ENCODE results near the gene MGAT4A. TPM values are rescaled to one million over a fixed set of nuclear protein-coding genes. Genes with fewer than 3 reads are reported as not detected.

The MGAT4A gene
- total RNA-seq, 4 donors from 2014 or later: 20.4 to 59.6 (median 39.8) TPM

GRCh38 chr2:98580656-98581284, 150.2 kb downstream of the MGAT4A start:
- no peak for TF ChIP-seq POLR2A (IDR thresholded peaks at IDR 0.05)
- TF ChIP-seq, protein P1, sequence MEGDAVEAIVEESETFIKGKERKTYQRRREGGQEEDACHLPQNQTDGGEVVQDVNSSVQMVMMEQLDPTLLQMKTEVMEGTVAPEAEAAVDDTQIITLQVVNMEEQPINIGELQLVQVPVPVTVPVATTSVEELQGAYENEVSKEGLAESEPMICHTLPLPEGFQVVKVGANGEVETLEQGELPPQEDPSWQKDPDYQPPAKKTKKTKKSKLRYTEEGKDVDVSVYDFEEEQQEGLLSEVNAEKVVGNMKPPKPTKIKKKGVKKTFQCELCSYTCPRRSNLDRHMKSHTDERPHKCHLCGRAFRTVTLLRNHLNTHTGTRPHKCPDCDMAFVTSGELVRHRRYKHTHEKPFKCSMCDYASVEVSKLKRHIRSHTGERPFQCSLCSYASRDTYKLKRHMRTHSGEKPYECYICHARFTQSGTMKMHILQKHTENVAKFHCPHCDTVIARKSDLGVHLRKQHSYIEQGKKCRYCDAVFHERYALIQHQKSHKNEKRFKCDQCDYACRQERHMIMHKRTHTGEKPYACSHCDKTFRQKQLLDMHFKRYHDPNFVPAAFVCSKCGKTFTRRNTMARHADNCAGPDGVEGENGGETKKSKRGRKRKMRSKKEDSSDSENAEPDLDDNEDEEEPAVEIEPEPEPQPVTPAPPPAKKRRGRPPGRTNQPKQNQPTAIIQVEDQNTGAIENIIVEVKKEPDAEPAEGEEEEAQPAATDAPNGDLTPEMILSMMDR (IDR thresholded peaks at IDR 0.05): no peak
- DNase-seq: no peak
- intact Hi-C loops (cut with DNase I): no loop called here
- 92 to 94% methylated on average over 10 of the region's 10 CpGs for WGBS, 2 donors
- H3K9me3 ChIP-seq: no peaks in the 10 kb centered on the region
- no peaks in the 10 kb centered on the region for H3K27me3 ChIP-seq
- peaks cover 10 to 22% of the 10 kb centered on the region in 2 donors for H3K36me3 ChIP-seq
- H3K27ac ChIP-seq: no peak overlapping the region
- no peak overlapping the region for H3K4me3 ChIP-seq (replicated peaks in 1 of 3)
- no peaks in the 10 kb centered on the region for H3K4me1 ChIP-seq

- peaks cover 10 to 22% of the 10 kb centered on the region in 2 donors for H3K36me3 ChIP-seq
- H3K9me3 ChIP-seq: no peaks in the 10 kb centered on the region
- intact Hi-C loops (cut with DNase I): loop anchor here (10.0 kb wide), 1 partner anchor 165 kb away; no protein-coding TSS in a partner anchor
- TF ChIP-seq, protein P1 (IDR thresholded peaks at IDR 0.05): no peak
- no peak for TF ChIP-seq POLR2A (IDR thresholded peaks at IDR 0.05)
- 89 to 90% methylated on average over 7 of the region's 7 CpGs for whole genome bisulfite sequencing, 2 donors
- DNase-seq: no peak
- H3K4me1 ChIP-seq: no peaks in the 10 kb centered on the region
- H3K4me3 ChIP-seq (replicated peaks in 1 of 3): no peak overlapping the region
- H3K27me3 ChIP-seq: no peaks in the 10 kb centered on the region
- no peak overlapping the region for H3K27ac ChIP-seq
These were observed 151.0 kb downstream of the MGAT4A start for GRCh38 chr2:98579926-98580325.

DNA sequence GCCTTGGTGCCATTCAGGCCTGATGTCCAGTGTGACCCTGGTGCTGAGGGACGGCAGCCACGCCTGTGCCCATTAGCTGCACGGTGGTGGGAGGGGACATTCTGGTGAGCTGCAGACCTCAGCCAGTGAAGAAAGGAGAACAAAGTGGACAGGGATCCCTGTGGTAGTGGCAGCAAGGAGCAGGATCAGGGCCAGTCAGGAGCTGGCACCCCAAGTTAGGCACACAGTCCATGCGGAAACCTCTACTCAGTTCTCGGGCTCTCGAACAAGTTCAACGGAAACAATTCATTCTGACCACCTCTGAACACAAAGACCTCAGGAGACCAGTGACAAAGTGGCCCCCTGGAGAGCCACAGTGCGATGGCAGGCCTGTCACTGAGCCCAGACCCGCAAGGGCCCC, 152.7 kb downstream of the MGAT4A start:
- Histone ChIP-seq H3K4me3 (replicated peaks in 1 of 3) (no peak overlapping the region), H3K9me3 (no peaks in the 10 kb centered on the region), H3K4me1 (no peaks in the 10 kb centered on the region), H3K27me3 (no peaks in the 10 kb centered on the region), H3K27ac (no peak overlapping the region), H3K36me3 (peaks cover 10 to 23% of the 10 kb centered on the region in 2 donors)
- WGBS, 2 donors: 92 to 93% methylated on average over 9 of the region's 9 CpGs
- intact Hi-C loops (cut with DNase I): loop anchor here (10.0 kb wide), 1 partner anchor 163 kb away; no protein-coding TSS in a partner anchor
- TF ChIP-seq, protein P1 (IDR thresholded peaks at IDR 0.05): no peak
- no peak for TF ChIP-seq POLR2A (IDR thresholded peaks at IDR 0.05)
- no peak for DNase-seq

DNA sequence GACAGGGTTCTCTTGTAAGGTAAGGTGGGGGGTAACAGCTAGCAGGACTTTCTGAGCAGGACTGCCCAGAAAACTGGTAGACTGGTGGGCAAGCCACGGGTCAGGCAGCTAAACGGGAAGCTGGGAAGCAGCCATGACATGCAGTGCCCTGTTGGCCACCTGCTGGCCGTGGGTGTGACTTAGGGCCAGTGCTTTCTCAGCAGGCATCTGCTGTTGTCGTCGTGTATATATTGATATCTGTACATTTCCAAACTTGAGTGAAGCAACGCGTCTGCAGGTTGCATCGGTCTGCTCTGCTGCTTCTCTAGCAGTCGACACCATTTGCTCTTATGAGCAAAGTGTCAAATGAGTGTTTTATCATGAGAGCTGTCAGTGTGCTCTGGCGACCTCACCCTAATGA, 153.6 kb downstream of the MGAT4A start:
- TF ChIP-seq, protein P1 (IDR thresholded peaks at IDR 0.05): no peak
- TF ChIP-seq POLR2A (IDR thresholded peaks at IDR 0.05): no peak
- WGBS, 2 donors: 81 to 83% methylated on average over 9 to 10 of the region's 10 CpGs
- peaks cover 10 to 22% of the 10 kb centered on the region in 2 donors for H3K36me3 ChIP-seq
- no peaks in the 10 kb centered on the region for H3K4me1 ChIP-seq
- intact Hi-C loops (cut with DNase I): loop anchor here (10.0 kb wide), 1 partner anchor 163 kb away; no protein-coding TSS in a partner anchor
- DNase-seq: no peak
- H3K4me3 ChIP-seq (replicated peaks in 1 of 3): no peak overlapping the region
- H3K9me3 ChIP-seq: no peaks in the 10 kb centered on the region
- no peak overlapping the region for H3K27ac ChIP-seq
- H3K27me3 ChIP-seq: no peaks in the 10 kb centered on the region

GRCh38 chr2:98576666-98577312, 154.1 kb downstream of the MGAT4A start:
- H3K4me1 ChIP-seq: no peaks in the 10 kb centered on the region
- no peak overlapping the region for H3K4me3 ChIP-seq (replicated peaks in 1 of 3)
- intact Hi-C loops (cut with DNase I): loop anchor here (10.0 kb wide), 1 partner anchor 162 kb away; no protein-coding TSS in a partner anchor
- 91 to 98% methylated on average over 15 to 22 of the region's 22 CpGs for WGBS, 2 donors
- no peaks in the 10 kb centered on the region for H3K27me3 ChIP-seq
- no peak for DNase-seq
- TF ChIP-seq, protein P1 (IDR thresholded peaks at IDR 0.05): no peak
- TF ChIP-seq POLR2A (IDR thresholded peaks at IDR 0.05): no peak
- no peaks in the 10 kb centered on the region for H3K9me3 ChIP-seq
- peaks cover 10 to 20% of the 10 kb centered on the region in 2 donors for H3K36me3 ChIP-seq
- no peak overlapping the region for H3K27ac ChIP-seq
